Liver (tissue), 3 donors: ENCODE measurements around the gene NAA50.

Experiments used
- HNF4G ChIP-seq: IDR thresholded peaks from 2 replicates; pipeline ENCODE4 v1.6.1; 2016; ENCODE audit warnings: antibody characterized with exemption
- SP1 ChIP-seq: IDR thresholded peaks from 2 replicates; pipeline ENCODE4 v1.6.1; 2018; ENCODE audit warnings: antibody characterized with exemption, mild to moderate bottlenecking
- TF ChIP-seq, protein P1 (sequence below): IDR thresholded peaks from 2 replicates; pipeline ENCODE4 v1.6.1; 2016; ENCODE audit warnings: antibody characterized with exemption
- TF ChIP-seq, protein P2 (sequence below): fragments of 150-350 bp; IDR thresholded peaks from 2 replicates; pipeline ENCODE4 v1.5.1; 2017; ENCODE audit warnings: improper control_type of control experiment, low read depth, low read length; ENCODE audit not compliant: missing input control
- donor health status: healthy.
- donor health status: healthy.

DNA sequence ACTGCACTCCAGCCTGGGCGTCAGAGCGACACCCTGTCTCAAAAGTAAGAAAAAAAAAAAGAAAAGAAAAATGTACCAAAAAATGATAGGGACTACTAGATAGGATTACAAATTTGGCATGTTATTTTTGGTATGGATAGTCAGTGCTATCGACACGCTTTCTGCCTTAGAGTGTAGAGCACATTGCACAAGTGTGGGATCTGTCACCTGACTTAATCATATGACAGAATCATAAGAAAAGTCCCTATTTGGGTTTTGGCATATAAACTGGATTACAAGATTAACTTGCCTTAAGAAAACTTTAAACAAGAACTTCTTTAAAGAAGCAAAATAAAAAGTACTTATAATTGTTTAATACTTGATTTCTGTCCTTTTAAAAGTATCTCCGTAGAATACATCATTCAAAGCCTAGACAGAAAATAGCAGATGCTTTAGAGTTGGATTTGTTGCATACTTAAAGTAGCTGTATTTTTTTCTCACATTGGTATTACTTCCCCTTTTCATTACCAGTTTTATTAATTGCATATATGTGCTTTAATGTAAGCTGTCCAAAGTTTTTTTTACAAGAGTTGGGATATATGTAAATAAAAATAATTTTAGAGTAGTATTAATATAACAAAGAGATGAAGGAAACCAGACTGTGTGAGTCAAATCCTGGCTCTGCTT lies 8.6 kb upstream of the NAA50 start:
- TF ChIP-seq, protein P1, sequence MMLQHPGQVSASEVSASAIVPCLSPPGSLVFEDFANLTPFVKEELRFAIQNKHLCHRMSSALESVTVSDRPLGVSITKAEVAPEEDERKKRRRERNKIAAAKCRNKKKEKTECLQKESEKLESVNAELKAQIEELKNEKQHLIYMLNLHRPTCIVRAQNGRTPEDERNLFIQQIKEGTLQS: no peak
- no peak for TF ChIP-seq SP1
- no peak for TF ChIP-seq HNF4G
- TF ChIP-seq, protein P2, sequence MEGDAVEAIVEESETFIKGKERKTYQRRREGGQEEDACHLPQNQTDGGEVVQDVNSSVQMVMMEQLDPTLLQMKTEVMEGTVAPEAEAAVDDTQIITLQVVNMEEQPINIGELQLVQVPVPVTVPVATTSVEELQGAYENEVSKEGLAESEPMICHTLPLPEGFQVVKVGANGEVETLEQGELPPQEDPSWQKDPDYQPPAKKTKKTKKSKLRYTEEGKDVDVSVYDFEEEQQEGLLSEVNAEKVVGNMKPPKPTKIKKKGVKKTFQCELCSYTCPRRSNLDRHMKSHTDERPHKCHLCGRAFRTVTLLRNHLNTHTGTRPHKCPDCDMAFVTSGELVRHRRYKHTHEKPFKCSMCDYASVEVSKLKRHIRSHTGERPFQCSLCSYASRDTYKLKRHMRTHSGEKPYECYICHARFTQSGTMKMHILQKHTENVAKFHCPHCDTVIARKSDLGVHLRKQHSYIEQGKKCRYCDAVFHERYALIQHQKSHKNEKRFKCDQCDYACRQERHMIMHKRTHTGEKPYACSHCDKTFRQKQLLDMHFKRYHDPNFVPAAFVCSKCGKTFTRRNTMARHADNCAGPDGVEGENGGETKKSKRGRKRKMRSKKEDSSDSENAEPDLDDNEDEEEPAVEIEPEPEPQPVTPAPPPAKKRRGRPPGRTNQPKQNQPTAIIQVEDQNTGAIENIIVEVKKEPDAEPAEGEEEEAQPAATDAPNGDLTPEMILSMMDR: no peak
